NK-92 (cell line): ENCODE measurements around the gene PHF12.

Experiments
- DNase-seq: peaks from one replicate; lab custom pipeline; 2025; ENCODE audit not compliant: unreplicated experiment; lab: John Stamatoyannopoulos, UW

Gene PHF12

DNA sequence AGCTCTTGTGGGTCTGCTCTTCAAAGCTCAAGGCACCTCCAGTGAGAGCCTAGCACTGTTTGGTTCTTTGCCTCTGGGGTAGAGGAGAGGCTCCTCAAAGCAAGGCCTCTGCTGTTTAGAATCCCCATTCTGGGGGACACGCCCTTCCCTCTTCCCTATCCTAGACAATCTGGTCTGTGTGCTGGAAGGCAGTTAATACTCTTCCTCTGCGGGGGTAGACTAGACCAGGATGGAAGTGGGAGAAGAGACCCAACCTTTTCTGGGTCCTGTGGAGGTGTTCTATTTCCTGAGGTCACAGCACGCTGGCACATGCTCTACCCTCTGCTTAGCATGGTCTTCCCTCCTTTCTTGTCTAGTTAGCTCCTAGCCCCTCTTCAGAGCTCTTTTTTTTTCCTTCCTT lies 88.8 kb downstream of the PHF12 start:
- no peak for DNase-seq

- no peak for DNase-seq
Observed at GRCh38 chr17:28861393-28862203, 89.7 kb downstream of the PHF12 start.

- DNase-seq = no peak
Observed at GRCh38 chr17:28860363-28860808, 90.9 kb downstream of the PHF12 start.

DNA sequence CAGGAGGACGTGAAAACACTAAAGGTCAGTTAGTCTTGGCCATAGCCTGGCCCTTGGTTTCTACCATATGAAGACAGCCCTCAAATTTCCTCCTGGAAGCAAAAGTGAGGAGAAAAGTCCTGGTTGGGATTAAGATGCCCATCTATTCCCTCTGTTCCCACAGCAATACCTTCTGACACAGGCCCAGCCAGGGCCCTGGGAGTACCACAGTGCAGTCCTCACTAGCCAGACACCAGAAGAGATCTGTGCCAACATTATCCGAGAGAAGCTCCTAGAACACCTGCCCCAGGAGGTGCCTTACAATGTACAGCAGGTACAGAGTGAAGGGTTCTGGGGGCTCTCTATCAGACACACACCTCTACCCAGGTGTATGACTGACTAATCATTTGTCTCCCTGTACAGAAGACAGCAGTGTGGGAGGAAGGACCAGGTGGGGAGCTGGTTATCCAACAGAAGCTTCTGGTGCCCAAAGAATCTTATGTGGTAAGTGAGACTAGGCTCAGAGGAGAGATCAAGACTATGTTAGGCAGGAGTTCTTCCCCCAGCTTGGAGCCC lies 92.4 kb downstream of the PHF12 start:
- DNase-seq = no peak

- no peak for DNase-seq
Observed at GRCh38 chr17:28857905-28858800, 93.2 kb downstream of the PHF12 start.

DNA sequence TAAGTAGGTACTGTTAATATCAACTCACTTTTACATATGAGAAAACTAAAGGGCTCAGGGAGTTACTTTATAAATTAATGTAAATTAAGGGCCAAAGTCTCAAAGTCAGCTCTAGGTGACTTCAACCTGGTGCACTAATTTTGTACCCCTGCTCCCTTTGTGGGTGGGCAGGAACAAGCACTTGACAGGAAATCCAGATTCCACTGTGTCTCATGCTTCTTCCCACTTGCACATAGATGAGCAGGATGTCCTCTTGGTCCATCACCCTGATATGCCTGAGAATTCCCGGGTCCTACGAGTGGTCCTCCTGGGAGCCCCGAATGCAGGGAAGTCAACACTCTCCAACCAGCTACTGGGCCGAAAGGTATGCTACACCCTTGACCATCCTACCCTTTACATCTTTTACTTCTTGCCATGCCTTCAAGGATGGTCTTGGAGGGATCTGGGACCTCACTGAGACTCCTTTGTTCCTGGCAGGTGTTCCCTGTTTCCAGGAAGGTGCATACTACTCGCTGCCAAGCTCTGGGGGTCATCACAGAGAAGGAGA lies 95.2 kb downstream of the PHF12 start:
- DNase-seq = no peak

DNA sequence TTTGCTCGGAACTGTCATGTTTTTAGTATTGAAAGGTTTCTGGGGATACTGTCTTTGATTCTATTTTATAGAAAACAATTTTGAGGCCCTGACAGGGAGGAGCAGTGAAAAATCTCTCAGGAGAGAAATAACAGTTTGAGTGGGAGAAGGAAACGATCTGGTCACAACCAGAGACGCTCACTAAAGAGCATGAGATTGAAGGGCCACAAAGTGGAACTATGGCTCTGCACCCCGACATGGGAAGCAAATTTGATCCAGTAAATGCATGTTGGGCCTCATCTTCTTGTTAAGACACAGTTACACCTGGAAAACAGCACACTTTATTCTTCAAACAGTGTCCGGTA lies 96.0 kb downstream of the PHF12 start:
- DNase-seq = no peak
